Epithelial cell of esophagus (primary cell): ENCODE measurements around the gene APBB1.

ENCODE experiments used
- DNase-seq: peaks from one replicate; pipeline ENCODE4 v3.0.0; 2010; ENCODE audit warnings: low read depth
- H3K4me3 ChIP-seq: 2 replicates; pipeline ENCODE4 v1.5.1; 2011; ENCODE audit warnings: mild to moderate bottlenecking, low read length, control low read depth
- CTCF ChIP-seq: IDR thresholded peaks from 2 replicates; pipeline ENCODE4 v1.5.1; 2011; ENCODE audit warnings: low read depth, mild to moderate bottlenecking, low read length, control low read depth, inconsistent platforms; ENCODE audit not compliant: insufficient read depth; ENCODE audit errors: missing control alignments

The APBB1 gene

GRCh38 chr11:6387811-6388599 is 30.9 kb downstream of the APBB1 start:
- DNase-seq, result peak; percentile 53
- TF ChIP-seq CTCF, result no peak
- H3K4me3 ChIP-seq, result no peak overlapping the region

- no peak overlapping the region for H3K4me3 ChIP-seq
- TF ChIP-seq CTCF, result no peak
- no peak for DNase-seq
These were observed 33.7 kb downstream of the APBB1 start for GRCh38 chr11:6385046-6385777.

GRCh38 chr11:6378640-6378989 is 40.3 kb downstream of the APBB1 start:
- no peak overlapping the region for H3K4me3 ChIP-seq
- no peak for DNase-seq
- TF ChIP-seq CTCF, result no peak

- no peak for TF ChIP-seq CTCF
- DNase-seq, result no peak
- H3K4me3 ChIP-seq, result no peak overlapping the region
These were observed 40.8 kb downstream of the APBB1 start for GRCh38 chr11:6377902-6378639.

- no peak for TF ChIP-seq CTCF
- H3K4me3 ChIP-seq, result no peak overlapping the region
- no peak for DNase-seq
These were observed 47.1 kb downstream of the APBB1 start for GRCh38 chr11:6371825-6372224.

- H3K4me3 ChIP-seq, result no peak overlapping the region
- no peak for TF ChIP-seq CTCF
These were observed 53.2 kb downstream of the APBB1 start for GRCh38 chr11:6365659-6366058.

More at GRCh38 chr11:6365659-6366058, 53.2 kb downstream of the APBB1 start:
- DNase-seq, result no peak
